Neural progenitor cell (in vitro differentiated cells): Measurements from ENCODE around the gene MBTPS1.

ENCODE experiments used
- CTCF ChIP-seq: fragments of 200-600 bp; sonication (generic); IDR thresholded peaks from 2 replicates; pipeline ENCODE4 v1.5.1; 2017; ENCODE audit warnings: antibody characterized with exemption, mild to moderate bottlenecking
- EZH2 ChIP-seq: fragments of 200-600 bp; sonication (generic); IDR thresholded peaks from 2 replicates; pipeline ENCODE4 v1.6.1; 2017; ENCODE audit warnings: antibody characterized with exemption, mild to moderate bottlenecking, moderate library complexity

- TF ChIP-seq CTCF (no peak), EZH2 (no peak)
Observed at GRCh38 chr16:84107921-84108320, 8.8 kb downstream of the MBTPS1 start.
